ENCODE data around the gene DYRK2. TPM values are rescaled to one million over a fixed set of nuclear protein-coding genes. Genes with fewer than 3 reads are reported as not detected.
A peak's percentile ranks its signal among the peaks of the same experiment; 100 is the strongest.

The DYRK2 gene
- total and polyA plus RNA-seq, 10 of the 15 experiments (the other 5 are each of a cell fraction or from before 2014, with no cell fraction given): 3.1 to 35.9 (median 12.2) TPM

DNA sequence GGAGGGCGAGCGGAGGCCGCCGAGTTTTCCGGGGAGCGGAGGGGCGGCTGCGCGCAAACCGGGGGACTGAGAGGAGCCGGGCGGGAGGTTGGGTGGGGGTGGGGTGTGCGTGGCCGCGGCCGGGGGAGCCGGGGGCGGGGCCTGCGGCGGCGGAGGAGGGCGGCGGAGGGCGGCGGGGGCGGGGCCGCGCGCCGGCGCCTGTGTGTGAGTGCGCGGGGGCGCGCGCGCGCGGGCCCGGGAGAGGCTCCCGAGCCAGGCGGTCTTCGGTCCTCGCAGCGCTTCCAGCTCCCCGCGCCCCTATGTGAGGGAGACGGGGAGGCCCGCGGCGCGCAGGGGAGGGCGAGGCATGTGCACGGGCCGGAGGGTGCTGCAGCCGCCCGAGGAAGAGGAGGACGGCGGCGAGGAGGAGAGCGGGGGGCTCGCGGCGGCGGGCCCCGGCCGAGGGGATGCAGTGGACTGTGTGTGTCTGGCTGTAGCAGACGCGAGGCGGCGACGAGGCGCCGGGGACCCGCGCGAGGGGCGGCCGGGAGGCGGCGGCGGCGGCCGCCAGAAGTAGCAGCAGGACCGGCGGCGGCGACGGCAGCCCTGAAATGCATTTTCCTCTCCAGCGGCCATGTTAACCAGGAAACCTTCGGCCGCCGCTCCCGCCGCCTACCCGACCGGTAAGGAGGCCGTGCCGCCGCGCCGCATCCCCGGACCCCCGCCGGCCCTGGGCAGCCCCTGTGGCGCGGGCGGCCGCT, at the start of gene DYRK2 (continued):
- TF ChIP-seq, protein P1, sequence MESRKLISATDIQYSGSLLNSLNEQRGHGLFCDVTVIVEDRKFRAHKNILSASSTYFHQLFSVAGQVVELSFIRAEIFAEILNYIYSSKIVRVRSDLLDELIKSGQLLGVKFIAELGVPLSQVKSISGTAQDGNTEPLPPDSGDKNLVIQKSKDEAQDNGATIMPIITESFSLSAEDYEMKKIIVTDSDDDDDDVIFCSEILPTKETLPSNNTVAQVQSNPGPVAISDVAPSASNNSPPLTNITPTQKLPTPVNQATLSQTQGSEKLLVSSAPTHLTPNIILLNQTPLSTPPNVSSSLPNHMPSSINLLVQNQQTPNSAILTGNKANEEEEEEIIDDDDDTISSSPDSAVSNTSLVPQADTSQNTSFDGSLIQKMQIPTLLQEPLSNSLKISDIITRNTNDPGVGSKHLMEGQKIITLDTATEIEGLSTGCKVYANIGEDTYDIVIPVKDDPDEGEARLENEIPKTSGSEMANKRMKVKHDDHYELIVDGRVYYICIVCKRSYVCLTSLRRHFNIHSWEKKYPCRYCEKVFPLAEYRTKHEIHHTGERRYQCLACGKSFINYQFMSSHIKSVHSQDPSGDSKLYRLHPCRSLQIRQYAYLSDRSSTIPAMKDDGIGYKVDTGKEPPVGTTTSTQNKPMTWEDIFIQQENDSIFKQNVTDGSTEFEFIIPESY (IDR thresholded peaks at IDR 0.05): no peak
- TF ChIP-seq REST (IDR thresholded peaks at IDR 0.05; ENCODE audit: low read depth, low read length) (no peak), STAT1 (conservative IDR thresholded peaks at IDR 0.05) (no peak), IKZF1 (conservative IDR thresholded peaks at IDR 0.05) (peak; percentile 85), ATF7 (IDR thresholded peaks at IDR 0.05; ENCODE audit: low read depth) (no peak), RELA (IDR thresholded peaks at IDR 0.05; ENCODE audit: borderline replicate concordance, partially characterized antibody) (peak; percentile 31), RBBP5 (conservative IDR thresholded peaks at IDR 0.05) (no peak), ZNF384 (IDR thresholded peaks at IDR 0.05; ENCODE audit: borderline replicate concordance, low read depth, low read length) (no peak), ETV6 (conservative IDR thresholded peaks at IDR 0.05 in 1 of 2, IDR thresholded peaks at IDR 0.05 in 1 of 2; ENCODE audit: borderline replicate concordance in 1 of 2, low read depth in 1 of 2) (no peak), EED (IDR thresholded peaks at IDR 0.05; ENCODE audit: low read depth) (no peak), SREBF2 (IDR thresholded peaks at IDR 0.05; ENCODE audit: low read length) (no peak), HCFC1 (IDR thresholded peaks at IDR 0.05; ENCODE audit: low read length) (no peak), ZNF592 (IDR thresholded peaks at IDR 0.05) (no peak), BCL11A (IDR thresholded peaks at IDR 0.05; ENCODE audit: low read depth, low read length) (no peak), ATF2 (IDR thresholded peaks at IDR 0.05; ENCODE audit: low read length) (no peak), ZNF217 (IDR thresholded peaks at IDR 0.05) (no peak)
- TF ChIP-seq, protein P2, sequence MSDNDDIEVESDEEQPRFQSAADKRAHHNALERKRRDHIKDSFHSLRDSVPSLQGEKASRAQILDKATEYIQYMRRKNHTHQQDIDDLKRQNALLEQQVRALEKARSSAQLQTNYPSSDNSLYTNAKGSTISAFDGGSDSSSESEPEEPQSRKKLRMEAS (IDR thresholded peaks at IDR 0.05; ENCODE audit: low read depth, low read length): no peak
